T-cell (primary cell): ENCODE data around the gene VTA1. TPM values are rescaled to one million over a fixed set of nuclear protein-coding genes. Genes with fewer than 3 reads are reported as not detected.
"Not testable (repeated sequence)": the region's sequence is repeated elsewhere in the genome, so short reads cannot be mapped to it uniquely, and the experiment has no call there.

Source experiments
- ATAC-seq, 4 experiments: fragments of 200-7000 bp in 3 of 4; fragments of 150-1000 bp in 1 of 4; cut with Tn5 transposase; replicated peaks in 1 of 4; 1 replicate in 3 of 4; 2 replicates in 1 of 4; pipeline ENCODE4 v1.10.0; 2021; ENCODE audit warnings: moderate library complexity in 3 of 4, mild to moderate bottlenecking in 2 of 4, moderate number of reproducible peaks in 1 of 4
- CTCF ChIA-PET, 2 donors: fragments of 300-600 bp; sonication (Branson Sonifier 250); formaldehyde crosslinking; loops; one replicate each; lab custom pipeline; 2022; ENCODE audit warnings: antibody characterized with exemption in 2 of 2; lab: Charles Lee
- POLR2A ChIA-PET, 2 donors: fragments of 300-600 bp; sonication (Branson Sonifier 250); formaldehyde crosslinking; loops; one replicate each; lab custom pipeline; 2022; ENCODE audit warnings: antibody characterized with exemption in 2 of 2; lab: Charles Lee
- DNase-seq, 35 experiments: peaks; one replicate each; pipeline versions ENCODE4 v3.0.0 to v3.0.0-alpha.2; 2013 to 2023
- H3K27ac ChIP-seq: one replicate; pipeline ENCODE4 v1.5.1; 2013; ENCODE audit warnings: low read length
- H3K27me3 ChIP-seq, 2 experiments: replicated peaks in 1 of 2; 1 replicate in 1 of 2; 2 replicates in 1 of 2; pipeline versions ENCODE4 v1.6.1 to v1.7.0; 2013; ENCODE audit warnings: low read length in 1 of 2, mixed read lengths in 1 of 2; ENCODE audit not compliant: control insufficient read depth in 2 of 2, insufficient read depth in 2 of 2; ENCODE audit errors: extremely low read depth in 1 of 2
- H3K36me3 ChIP-seq, 2 donors: 1 replicate in 1 of 2; 2 replicates in 1 of 2; pipeline versions ENCODE4 v1.6.1 to v1.7.0; 2013; ENCODE audit warnings: low read length in 1 of 2; ENCODE audit not compliant: control insufficient read depth in 2 of 2, insufficient read depth in 1 of 2; ENCODE audit errors: extremely low read depth in 1 of 2
- H3K4me1 ChIP-seq, 2 experiments: 1 replicate in 1 of 2; 2 replicates in 1 of 2; pipeline versions ENCODE4 v1.6.1 to v1.7.0; 2013; ENCODE audit warnings: low read length in 2 of 2, mixed read lengths in 1 of 2; ENCODE audit not compliant: insufficient read depth in 2 of 2, control insufficient read depth in 1 of 2; ENCODE audit errors: extremely low read depth in 1 of 2
- H3K4me3 ChIP-seq, 2 donors: 1 replicate in 1 of 2; 2 replicates in 1 of 2; pipeline versions ENCODE4 v1.5.1 to v1.7.0; 2013; ENCODE audit warnings: mild to moderate bottlenecking in 2 of 2, low read length in 1 of 2, moderate library complexity in 1 of 2; ENCODE audit not compliant: control insufficient read depth in 1 of 2; ENCODE audit errors: extremely low read depth in 1 of 2
- H3K9me3 ChIP-seq: 2 replicates; pipeline ENCODE4 v1.7.0; 2013
- H3K27ac Mint-ChIP-seq, 2 donors: one replicate each; pipeline ENCODE4 v1.8.0; 2020 to 2021; ENCODE audit warnings: mild to moderate bottlenecking in 2 of 2, mixed read lengths in 2 of 2
- H3K27me3 Mint-ChIP-seq, 2 donors: one replicate each; pipeline ENCODE4 v1.8.0; 2021 to 2022; ENCODE audit warnings: mixed read lengths in 2 of 2
- H3K36me3 Mint-ChIP-seq: one replicate; pipeline ENCODE4 v1.8.0; 2021; ENCODE audit warnings: mixed read lengths
- H3K4me1 Mint-ChIP-seq, 3 donors: one replicate each; pipeline ENCODE4 v1.8.0; 2020 to 2022; ENCODE audit warnings: mixed read lengths in 3 of 3, mild to moderate bottlenecking in 1 of 3
- H3K4me3 Mint-ChIP-seq, 3 donors: one replicate each; pipeline ENCODE4 v1.8.0; 2020 to 2022; ENCODE audit warnings: mild to moderate bottlenecking in 3 of 3, mixed read lengths in 3 of 3, moderate library complexity in 3 of 3
- H3K9me3 Mint-ChIP-seq, 3 donors: one replicate each; pipeline ENCODE4 v1.8.0; 2020 to 2022; ENCODE audit warnings: mixed read lengths in 3 of 3
- WGBS: methylation state at CpG from one replicate; pipeline ENCODE4 v1.1.5; 2013; ENCODE audit warnings: missing lambda C conversion rate; ENCODE audit not compliant: insufficient coverage; 5-methylcytosine and 5-hydroxymethylcytosine counted together
- total RNA-seq, 35 experiments: library from RNA in 6 of 35; stranded (reverse) in 6 of 35; fragments of 120-200 nt in 1 of 35; gene quantifications; one replicate each; pipeline versions ENCODE4 v1.2.1 to v1.2.4 and lab custom pipeline; 2013 to 2026

Gene VTA1
- total RNA-seq, 5 donors from 2014 or later (not counting 1 experiment from before 2014, with no cell fraction given): 19.2 to 31.5 (median 29.0) TPM

DNA sequence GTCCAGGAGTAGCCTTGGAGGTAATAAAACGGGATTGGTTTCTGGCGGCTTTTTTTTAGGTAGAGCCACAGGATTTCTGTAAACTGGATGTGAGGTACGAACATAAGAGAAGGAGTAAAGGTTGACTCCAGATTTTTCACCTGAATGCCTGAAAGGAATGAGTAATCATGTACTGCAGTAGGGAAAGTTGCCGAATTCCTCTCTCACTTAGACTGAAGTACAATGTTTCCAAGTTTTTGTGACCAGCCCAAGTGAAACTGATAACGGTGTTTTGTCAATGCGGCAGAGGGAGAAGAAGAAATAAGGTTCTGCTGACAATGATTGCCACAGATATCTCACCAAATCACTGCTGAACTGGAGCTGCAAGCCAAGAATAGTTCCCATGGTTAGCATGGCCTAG lies 75.0 kb downstream of the VTA1 start:
- no peaks in the 10 kb centered on the region for H3K4me1 Mint-ChIP-seq
- H3K36me3 ChIP-seq: peaks cover 0 to 11% of the 10 kb centered on the region in 2 donors
- 100% methylated on average over 2 of the region's 6 CpGs for WGBS
- no peaks in the 10 kb centered on the region for H3K4me1 ChIP-seq
- peaks cover 0 to 6% (median 0%) of the 10 kb centered on the region in 3 donors for H3K9me3 Mint-ChIP-seq
- POLR2A ChIA-PET: no interaction called here
- CTCF ChIA-PET: interaction anchor here in 1 of 2 donors (0.6 kb wide), 1 partner anchor 850 kb away, joined by 3 read pairs; no protein-coding TSS in a partner anchor
- DNase-seq (no peak), ATAC-seq (no peak)
- H3K27ac ChIP-seq: no peak overlapping the region
- H3K9me3 ChIP-seq: no peaks in the 10 kb centered on the region
- peaks cover 14% of the 10 kb centered on the region for H3K36me3 Mint-ChIP-seq
- no peak overlapping the region for H3K4me3 ChIP-seq
- H3K27me3 ChIP-seq: no peaks in the 10 kb centered on the region
- H3K4me3 Mint-ChIP-seq: no peak overlapping the region
- H3K27ac Mint-ChIP-seq: no peak overlapping the region
- H3K27me3 Mint-ChIP-seq: no peaks in the 10 kb centered on the region

DNA sequence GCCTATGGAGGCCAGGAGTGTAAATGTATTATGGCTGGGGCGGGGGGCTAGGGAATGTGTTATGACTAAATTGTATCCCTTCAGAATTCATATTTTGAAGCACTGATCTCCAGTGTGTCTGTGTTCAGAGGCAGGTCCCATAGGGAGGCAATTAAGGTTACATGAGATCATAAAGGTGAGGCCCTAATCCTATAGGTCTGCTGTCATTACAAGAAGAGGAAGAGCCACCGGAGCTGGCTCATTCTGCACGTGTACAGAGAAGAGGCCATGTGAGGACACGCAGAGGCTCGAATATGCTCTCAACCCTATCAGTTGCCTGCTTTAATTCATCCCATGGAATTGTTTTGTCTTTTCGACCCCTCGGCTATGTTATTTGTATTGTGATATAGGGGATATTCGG lies 76.9 kb downstream of the VTA1 start:
- 100% methylated on average over 1 of the region's 8 CpGs for WGBS
- H3K4me3 ChIP-seq: no peak overlapping the region
- peaks cover 0 to 4% of the 10 kb centered on the region in 2 donors for H3K36me3 ChIP-seq
- no peak overlapping the region for H3K4me3 Mint-ChIP-seq
- H3K27me3 ChIP-seq: no peaks in the 10 kb centered on the region
- DNase-seq (no peak), ATAC-seq (no peak)
- H3K27ac Mint-ChIP-seq: no peak overlapping the region
- ChIA-PET CTCF (no interaction called here), POLR2A (no interaction called here)
- no peak overlapping the region for H3K27ac ChIP-seq
- peaks cover 6 to 18% (median 6%) of the 10 kb centered on the region in 3 donors for H3K9me3 Mint-ChIP-seq
- H3K4me1 ChIP-seq: no peaks in the 10 kb centered on the region
- H3K9me3 ChIP-seq: no peaks in the 10 kb centered on the region
- no peaks in the 10 kb centered on the region for H3K27me3 Mint-ChIP-seq
- peaks cover 6% of the 10 kb centered on the region for H3K36me3 Mint-ChIP-seq
- H3K4me1 Mint-ChIP-seq: no peaks in the 10 kb centered on the region

DNA sequence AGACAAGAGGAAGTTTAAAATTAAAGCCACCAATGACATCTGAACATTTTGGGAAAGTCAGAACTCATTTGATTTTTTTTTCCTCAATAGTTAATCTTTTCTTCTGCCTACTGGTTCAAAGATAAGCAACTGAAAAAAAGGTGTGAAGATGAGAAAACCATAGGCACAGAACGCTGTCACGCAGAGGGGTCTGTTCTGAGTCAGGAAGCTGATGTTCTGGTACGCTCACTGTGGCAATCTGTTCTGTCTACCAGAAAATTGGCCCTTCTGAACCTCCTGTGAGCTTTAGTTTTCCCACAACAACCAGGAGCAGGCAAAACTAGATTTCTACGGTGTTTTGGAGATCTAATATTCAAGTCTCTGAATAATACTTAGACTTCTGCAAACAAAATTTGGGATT lies 78.1 kb downstream of the VTA1 start:
- WGBS: 77% methylated on average over 2 of the region's 4 CpGs
- ChIA-PET CTCF (interaction anchor here in 1 of 2 donors (1.0 kb wide), 1 partner anchor 17 kb away, joined by 5 read pairs; no protein-coding TSS in a partner anchor), POLR2A (interaction anchor here in 1 of 2 donors (0.7 kb wide), 1 partner anchor 451 kb away, joined by 3 read pairs; no protein-coding TSS in a partner anchor)

DNA sequence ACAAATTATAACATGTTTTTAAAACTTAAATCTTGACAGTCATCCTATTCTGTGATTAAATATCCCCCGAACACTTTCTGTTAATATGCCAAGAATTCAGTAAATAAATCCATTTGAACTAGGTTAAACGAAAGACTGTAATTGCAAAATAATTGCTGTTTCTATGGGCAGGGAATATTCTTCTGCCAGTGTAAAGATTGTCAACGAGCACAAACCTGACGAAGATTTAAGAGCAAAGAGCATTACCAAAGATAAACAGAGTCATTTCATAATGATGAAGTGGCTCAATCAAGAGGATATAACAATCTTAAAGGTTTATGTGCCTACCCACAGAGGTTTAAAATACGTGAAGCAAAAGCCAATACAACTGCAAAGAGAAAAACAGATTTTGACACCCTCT lies 78.5 kb downstream of the VTA1 start:
- no peaks in the 10 kb centered on the region for H3K27me3 ChIP-seq
- H3K4me3 Mint-ChIP-seq: no peak overlapping the region
- no peaks in the 10 kb centered on the region for H3K36me3 Mint-ChIP-seq
- no peaks in the 10 kb centered on the region for H3K4me1 Mint-ChIP-seq
- 88% methylated on average over 3 of the region's 5 CpGs for WGBS
- H3K27ac ChIP-seq: no peak overlapping the region
- no peak overlapping the region for H3K4me3 ChIP-seq
- CTCF ChIA-PET: no interaction called here
- DNase-seq: no peak
- no peak overlapping the region for H3K27ac Mint-ChIP-seq
- no peaks in the 10 kb centered on the region for H3K9me3 ChIP-seq
- no peak for ATAC-seq
- no peaks in the 10 kb centered on the region for H3K4me1 ChIP-seq
- H3K27me3 Mint-ChIP-seq: no peaks in the 10 kb centered on the region
- H3K9me3 Mint-ChIP-seq: peaks cover 6 to 24% (median 6%) of the 10 kb centered on the region in 3 donors
- POLR2A ChIA-PET: no interaction called here
- H3K36me3 ChIP-seq: no peaks in the 10 kb centered on the region

More for the DNA sequence above, 78.1 kb downstream of the VTA1 start:
- Mint-ChIP-seq H3K36me3 (no peaks in the 10 kb centered on the region), H3K4me1 (no peaks in the 10 kb centered on the region), H3K27me3 (no peaks in the 10 kb centered on the region), H3K27ac (no peak overlapping the region), H3K4me3 (no peak overlapping the region), H3K9me3 (peaks cover 6 to 24% (median 6%) of the 10 kb centered on the region in 3 donors)
- ATAC-seq: no peak
- Histone ChIP-seq H3K36me3 (no peaks in the 10 kb centered on the region), H3K4me3 (no peak overlapping the region), H3K27me3 (no peaks in the 10 kb centered on the region), H3K4me1 (no peaks in the 10 kb centered on the region), H3K9me3 (no peaks in the 10 kb centered on the region), H3K27ac (no peak overlapping the region)
- DNase-seq: no peak

DNA sequence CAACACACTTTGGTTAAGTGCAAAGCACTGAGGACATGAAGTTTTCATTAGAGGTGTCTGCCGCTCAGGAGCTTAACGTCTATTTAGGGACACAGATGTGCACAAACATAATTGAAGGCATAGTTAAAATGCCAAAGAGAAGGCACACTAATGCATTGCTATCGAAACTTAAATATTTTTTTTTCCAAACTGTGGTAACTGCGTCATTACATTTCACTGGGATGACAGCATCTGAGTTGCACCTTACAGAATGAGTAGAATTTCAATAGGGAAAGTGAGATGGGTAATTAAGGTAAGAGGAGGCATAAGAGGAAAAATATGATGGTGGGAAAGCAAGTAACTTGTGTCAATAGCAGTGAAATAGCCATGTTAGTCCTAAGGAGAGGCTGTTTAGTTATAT lies 79.7 kb downstream of the VTA1 start:
- no peaks in the 10 kb centered on the region for H3K36me3 Mint-ChIP-seq
- ChIA-PET POLR2A (interaction anchor here in 1 of 2 donors (0.6 kb wide), 1 partner anchor 214 kb away, joined by 3 read pairs; no protein-coding TSS in a partner anchor), CTCF (no interaction called here)
- ATAC-seq (no peak), DNase-seq (no peak)
- H3K4me3 Mint-ChIP-seq: no peak overlapping the region
- H3K27me3 Mint-ChIP-seq: no peaks in the 10 kb centered on the region
- H3K4me1 Mint-ChIP-seq: peaks cover 0 to 3% (median 0%) of the 10 kb centered on the region in 3 donors
- no peak overlapping the region for H3K27ac Mint-ChIP-seq
- no peaks in the 10 kb centered on the region for H3K4me1 ChIP-seq
- H3K36me3 ChIP-seq: no peaks in the 10 kb centered on the region
- no peak overlapping the region for H3K27ac ChIP-seq
- no peak overlapping the region for H3K4me3 ChIP-seq
- 88% methylated on average over 3 of the region's 4 CpGs for WGBS
- no peaks in the 10 kb centered on the region for H3K27me3 ChIP-seq
- H3K9me3 ChIP-seq: no peaks in the 10 kb centered on the region
- H3K9me3 Mint-ChIP-seq: peaks cover 6 to 24% (median 6%) of the 10 kb centered on the region in 3 donors

DNA sequence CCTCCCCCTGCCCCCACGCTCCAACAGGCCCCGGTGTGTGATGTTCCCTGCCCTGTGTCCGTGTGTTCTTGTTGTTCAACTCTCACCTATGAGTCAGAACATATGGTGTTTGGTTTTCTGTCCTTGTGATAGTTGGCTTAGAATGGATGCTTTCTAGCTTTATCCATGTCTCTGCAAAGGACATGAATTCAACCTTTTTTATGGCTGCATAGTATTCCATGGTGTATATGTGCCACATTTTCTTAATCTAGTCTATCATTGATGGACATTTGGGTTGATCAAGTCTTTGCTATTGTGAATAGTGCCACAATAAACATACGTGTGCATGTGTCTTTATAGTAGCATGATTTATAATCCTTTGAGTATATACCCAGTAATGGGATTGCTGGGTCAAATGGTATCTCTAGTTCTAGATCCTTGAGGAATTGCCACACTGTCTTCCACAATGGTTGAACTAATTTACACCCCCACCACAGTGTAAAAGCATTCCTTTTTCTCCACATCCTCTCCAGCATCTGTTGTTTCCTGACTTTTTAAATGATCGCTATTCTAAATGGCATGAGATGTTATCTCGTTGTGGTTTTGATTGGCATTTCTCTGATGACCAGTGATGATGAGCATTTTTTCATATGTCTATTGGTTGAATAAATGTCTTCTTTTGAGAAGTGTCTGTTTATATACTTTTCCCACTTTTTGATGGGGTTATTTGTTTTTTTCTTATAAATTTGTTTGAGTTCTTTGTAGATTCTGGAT lies 82.6 kb downstream of the VTA1 start:
- H3K27me3 Mint-ChIP-seq, ATAC-seq, H3K27me3 ChIP-seq, H3K36me3 Mint-ChIP-seq, H3K27ac ChIP-seq, POLR2A ChIA-PET, CTCF ChIA-PET, H3K9me3 ChIP-seq, H3K36me3 ChIP-seq, H3K4me3 ChIP-seq, H3K4me3 Mint-ChIP-seq, H3K27ac Mint-ChIP-seq, DNase-seq: not testable (repeated sequence)
- Mint-ChIP-seq H3K4me1 (peaks cover 10 to 17% (median 15%) of the 10 kb centered on the region in 3 donors), H3K9me3 (peaks cover 6 to 24% (median 6%) of the 10 kb centered on the region in 3 donors)
- no CpG with 5 or more reads among the region's 6 CpGs for WGBS
- H3K4me1 ChIP-seq: peaks cover 2 to 11% of the 10 kb centered on the region in 2 experiments
